SIG-M5 treated with dmso at 0.1 percent for 504 hours (cell line): Measurements from ENCODE around the gene CXCL12.

Source experiments
- DNase-seq: peaks from one replicate; lab custom pipeline; 2025; ENCODE audit not compliant: unreplicated experiment; lab: John Stamatoyannopoulos, UW

CXCL12 gene

DNA sequence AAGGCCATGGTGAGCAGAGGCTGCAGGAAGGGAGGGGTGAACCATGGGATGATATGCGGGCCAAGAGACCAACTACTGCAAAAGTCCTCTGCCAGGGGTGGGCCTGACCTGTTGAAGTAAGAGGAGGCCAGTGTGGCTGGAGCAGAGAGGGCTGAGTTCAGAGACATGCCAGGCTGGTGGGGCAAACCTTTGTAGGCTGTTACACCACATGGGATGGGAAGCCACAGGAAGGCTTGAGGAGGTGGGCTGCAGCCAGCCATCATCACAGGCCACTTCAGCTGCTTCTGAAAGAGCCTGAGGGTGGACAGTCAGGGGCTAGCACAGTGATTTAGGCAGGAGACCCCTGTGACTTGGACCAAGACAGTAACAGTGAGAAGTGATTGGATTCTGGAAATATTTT, 20.3 kb downstream of the CXCL12 start:
- no peak for DNase-seq

- no peak for DNase-seq
Measured at GRCh38 chr10:44363716-44364115, 21.2 kb downstream of the CXCL12 start.

DNA sequence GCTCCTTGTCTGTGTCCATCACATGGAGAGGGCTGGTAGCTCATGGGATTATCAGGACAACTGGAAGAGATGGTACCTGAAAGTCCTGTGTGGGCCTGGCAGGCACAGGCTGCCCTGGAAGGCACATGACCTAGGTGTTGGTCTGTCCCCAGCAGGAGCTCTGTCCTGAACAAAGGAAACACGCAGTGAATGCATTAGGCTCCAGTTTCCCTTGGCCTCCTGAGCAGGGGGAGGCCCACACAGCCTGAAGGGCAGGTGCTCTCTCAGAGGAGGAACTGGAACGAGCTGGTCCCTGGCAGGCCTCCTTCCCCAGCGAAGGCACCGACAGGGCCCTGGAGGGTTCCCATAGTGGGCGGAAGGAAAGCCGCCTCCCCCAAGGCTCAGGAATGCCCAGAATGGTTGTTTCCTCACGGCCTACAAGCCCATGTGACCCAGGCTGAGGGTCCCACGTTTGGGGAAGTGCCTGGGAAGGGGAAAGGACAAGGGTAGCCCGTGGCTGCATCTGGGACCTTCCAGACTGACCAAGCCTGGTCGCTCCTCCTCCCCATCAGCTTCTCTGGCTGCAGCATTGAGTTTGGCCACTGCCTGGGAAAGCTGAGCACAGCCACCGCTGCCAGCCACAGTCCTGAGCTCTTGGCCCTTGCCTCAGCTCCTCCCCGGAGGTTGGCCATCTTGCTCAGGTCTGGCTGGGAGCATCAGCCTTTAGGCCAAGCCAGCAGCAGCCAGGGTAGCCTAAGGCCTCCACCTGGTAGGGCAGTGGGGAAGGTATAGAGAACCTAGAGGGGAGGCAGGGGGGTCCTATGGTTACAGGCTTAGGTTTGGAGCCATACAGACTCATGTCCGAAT, 21.8 kb downstream of the CXCL12 start:
- DNase-seq = no peak

DNA sequence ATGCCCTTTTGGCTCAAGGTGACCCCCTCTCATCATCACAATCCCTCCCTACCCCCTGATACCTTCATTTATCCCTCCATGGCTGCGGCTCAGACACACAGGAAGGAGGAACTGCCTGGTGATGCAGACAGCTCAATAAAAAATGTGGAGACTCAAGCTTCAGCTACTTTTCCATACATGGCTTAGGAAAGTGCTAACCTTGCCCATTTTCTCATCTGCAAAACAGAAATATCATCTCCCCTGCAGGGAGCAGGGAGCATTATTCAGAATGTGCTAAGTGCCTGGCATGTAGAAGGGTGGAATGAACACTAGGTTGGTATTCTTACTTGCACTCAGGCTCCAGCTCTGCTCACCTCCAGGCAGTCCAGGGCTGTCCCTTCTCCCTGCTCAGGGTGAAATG, 23.8 kb downstream of the CXCL12 start:
- DNase-seq = no peak

- no peak for DNase-seq
Measured at GRCh38 chr10:44358080-44358771, 26.7 kb downstream of the CXCL12 start.

DNA sequence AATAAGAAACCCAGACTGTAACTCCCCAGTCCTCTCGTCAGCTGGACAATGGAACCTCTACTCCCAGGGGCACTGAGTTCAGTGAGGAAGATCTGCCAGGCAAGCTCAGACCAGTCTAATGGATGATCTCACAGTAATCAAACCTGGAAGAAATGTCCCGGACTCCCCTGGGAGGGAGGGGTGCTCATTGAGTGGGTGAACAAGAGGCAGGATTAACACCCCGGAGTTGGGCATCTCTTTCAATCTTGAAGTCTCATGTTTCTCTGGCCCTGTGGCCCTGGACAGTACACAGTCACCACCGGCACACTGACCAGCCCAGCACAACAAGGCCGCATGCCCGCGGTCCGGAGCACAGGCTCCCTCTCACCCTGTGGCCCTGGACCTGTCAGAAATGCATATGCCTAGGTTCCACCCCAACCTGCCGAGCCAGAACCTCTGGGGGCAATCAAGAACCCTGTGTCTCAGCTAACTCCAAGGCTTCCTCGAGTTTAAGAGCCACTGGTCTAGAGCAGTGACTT, 27.8 kb downstream of the CXCL12 start:
- DNase-seq = no peak

- DNase-seq = no peak
Measured at GRCh38 chr10:44356139-44357022, 28.5 kb downstream of the CXCL12 start.

GRCh38 chr10:44355630-44356029, 29.3 kb downstream of the CXCL12 start:
- DNase-seq = no peak

GRCh38 chr10:44354771-44355170, 30.1 kb downstream of the CXCL12 start:
- no peak for DNase-seq

- no peak for DNase-seq
Measured at GRCh38 chr10:44353721-44354120, 31.2 kb downstream of the CXCL12 start.

DNA sequence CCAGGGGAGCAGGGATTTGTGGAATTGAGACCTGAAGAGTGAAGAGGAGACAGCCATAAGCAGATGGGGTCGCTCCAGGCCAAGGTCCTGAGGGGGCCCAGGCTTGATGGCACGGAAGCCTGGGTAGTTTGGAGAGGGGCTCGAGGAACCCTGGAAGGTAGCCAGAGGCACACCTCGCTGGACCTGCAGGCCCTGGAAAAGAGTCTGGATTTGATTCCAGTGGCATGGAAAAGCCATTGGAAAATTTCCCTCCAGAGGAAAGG, 31.8 kb downstream of the CXCL12 start:
- no peak for DNase-seq

GRCh38 chr10:44352316-44353127, 32.4 kb downstream of the CXCL12 start:
- no peak for DNase-seq

GRCh38 chr10:44348496-44348895, 36.4 kb downstream of the CXCL12 start:
- DNase-seq = no peak

GRCh38 chr10:44347609-44348400, 37.1 kb downstream of the CXCL12 start:
- DNase-seq = no peak

DNA sequence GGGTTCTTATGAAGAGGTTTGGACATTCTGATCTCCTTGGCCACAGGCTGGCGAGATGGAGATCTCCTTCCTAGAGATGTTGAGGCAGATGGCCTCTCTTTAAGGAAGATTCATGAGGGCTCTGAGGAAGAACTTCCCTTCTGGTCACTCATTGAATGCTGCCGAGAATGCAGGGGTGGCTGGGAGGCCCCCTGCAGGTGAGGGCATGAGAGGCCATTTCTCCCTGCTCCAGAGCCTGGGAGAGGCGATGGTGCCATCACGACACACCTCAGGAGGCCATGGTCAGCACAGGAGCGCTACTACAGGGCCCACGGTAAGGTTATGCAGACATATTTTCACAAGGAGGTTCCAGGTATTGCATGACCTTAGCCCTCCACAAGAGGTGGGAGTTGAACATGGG, 40.2 kb downstream of the CXCL12 start:
- DNase-seq = no peak

DNA sequence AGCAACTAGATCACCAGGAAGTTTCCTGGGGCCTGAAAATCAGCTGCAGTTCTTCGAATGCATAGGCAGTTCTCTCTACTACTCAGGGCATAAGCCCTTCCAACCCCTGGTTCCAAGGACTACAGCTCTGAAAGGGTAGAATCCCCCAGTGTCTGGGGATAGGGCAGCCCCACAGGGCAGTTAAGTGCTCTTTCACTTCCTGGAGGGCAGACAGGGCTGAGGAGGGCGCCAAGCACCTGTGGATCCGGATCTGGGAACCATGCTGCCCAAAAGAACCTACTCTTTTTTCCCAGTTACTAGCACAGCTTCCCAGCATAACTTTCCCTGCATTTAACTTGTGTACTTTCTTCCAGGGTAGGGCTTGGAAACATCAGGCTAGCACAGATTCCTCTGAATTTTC, 41.1 kb downstream of the CXCL12 start:
- no peak for DNase-seq

DNA sequence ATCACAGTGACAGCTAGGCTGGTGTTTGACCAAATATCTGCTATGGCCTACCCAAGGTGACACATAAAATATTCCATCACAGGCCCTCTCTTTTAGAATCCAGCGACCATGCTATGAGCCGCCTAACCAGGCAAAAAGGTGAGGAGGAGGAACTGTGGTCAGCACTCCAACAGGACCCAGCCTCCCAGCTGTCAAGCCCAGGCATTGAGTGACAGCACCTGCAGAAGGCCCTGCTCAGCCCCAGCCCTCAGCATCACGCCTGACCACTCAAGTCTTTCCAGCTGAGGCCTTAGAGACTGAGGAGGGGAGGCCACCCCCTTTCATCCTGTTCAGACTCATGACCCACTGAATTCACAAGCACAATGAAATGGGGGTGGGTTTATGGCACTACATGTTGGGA, 43.0 kb downstream of the CXCL12 start:
- DNase-seq = no peak

DNA sequence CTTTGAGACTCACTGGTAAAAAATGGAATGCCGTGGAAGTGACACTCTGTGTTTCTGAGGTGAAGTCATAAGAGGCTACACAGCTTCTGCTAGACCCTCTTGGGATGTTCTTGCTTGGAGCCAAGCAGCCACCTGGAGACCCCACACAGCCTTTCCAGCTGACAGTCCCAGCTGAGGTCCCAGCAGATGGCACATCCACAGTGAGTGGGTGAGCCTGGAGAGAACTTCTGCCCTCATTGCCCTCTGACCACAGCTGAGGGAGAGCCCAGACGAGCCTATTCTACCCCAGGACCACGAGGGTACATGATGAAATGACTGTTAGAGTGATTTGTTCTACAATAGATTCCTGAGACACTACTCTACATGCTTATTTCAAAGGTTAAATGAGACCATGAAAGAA, 44.3 kb downstream of the CXCL12 start:
- no peak for DNase-seq

DNA sequence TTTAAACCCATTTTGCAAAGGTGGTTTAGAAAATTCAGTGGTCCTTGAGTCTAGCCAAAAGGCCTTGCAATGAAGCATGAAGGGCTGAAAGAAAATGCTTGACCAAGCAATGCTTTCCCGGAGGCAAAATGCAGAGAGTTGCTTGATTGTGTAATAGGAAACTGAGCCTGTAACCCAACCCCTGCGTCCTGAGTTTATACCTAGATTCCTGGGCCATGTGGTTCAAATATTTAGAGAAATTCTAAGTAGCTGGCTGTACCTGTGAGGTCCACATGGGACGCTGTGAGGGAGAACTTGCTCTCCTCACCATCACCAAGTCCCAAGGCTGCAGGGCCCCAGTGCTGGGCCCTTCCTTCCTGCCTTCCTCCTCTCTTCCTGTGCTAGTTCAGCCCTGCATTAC, 45.7 kb downstream of the CXCL12 start:
- DNase-seq = peak; percentile 31

DNA sequence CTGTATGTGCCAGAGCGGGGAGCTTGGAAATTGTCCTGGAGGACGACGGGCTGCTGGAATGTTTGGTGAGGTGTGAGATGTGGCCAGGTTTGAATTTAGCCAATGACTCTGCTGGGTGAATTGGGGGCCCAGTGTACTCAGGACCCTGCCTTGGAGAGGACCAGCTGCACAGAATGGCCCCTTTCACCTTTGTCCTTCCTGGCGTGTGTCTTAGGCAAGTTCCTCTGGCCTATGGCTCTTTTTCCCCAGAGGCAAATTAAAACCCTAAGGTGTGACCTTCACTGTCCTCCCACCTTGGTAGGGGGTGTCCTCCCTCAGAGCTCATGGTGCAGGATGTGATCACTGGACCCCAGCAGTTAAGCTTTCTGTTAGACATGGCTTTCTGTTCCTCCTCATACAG, 47.8 kb downstream of the CXCL12 start:
- DNase-seq = no peak
